LNCaP clone FGC (cell line): Measurements from ENCODE around the gene AKIRIN2.

Experiments
- DNase-seq: peaks from one replicate; pipeline ENCODE4 v3.0.0-alpha.2; 2011; ENCODE audit warnings: low read depth
- H3K4me3 ChIP-seq: 2 replicates; pipeline ENCODE4 v1.5.1; 2011; ENCODE audit warnings: mild to moderate bottlenecking, low read depth, low read length, control low read depth
- CTCF ChIP-seq: IDR thresholded peaks from 2 replicates; pipeline ENCODE4 v1.5.1; 2012; ENCODE audit warnings: mild to moderate bottlenecking; ENCODE audit not compliant: control insufficient read depth, insufficient read depth; ENCODE audit errors: extremely low read depth

AKIRIN2 gene

GRCh38 chr6:87628881-87629280 lies 73.2 kb downstream of the AKIRIN2 start:
- H3K4me3 ChIP-seq, result no peak overlapping the region
- no peak for DNase-seq
- TF ChIP-seq CTCF, result no peak

- DNase-seq, result no peak
- H3K4me3 ChIP-seq, result no peak overlapping the region
- TF ChIP-seq CTCF, result no peak
Measured at GRCh38 chr6:87628424-87628823, 73.6 kb downstream of the AKIRIN2 start.
